HG03378 (cell line): ENCODE results near the gene CASQ1.

ENCODE experiments used
- ATAC-seq: cut with Tn5 transposase; IDR thresholded peaks from one replicate; pipeline ENCODE4 v1.9.1; 2021; ENCODE audit warnings: mild to moderate bottlenecking, moderate library complexity; ENCODE audit not compliant: unreplicated experiment

CASQ1 gene

DNA sequence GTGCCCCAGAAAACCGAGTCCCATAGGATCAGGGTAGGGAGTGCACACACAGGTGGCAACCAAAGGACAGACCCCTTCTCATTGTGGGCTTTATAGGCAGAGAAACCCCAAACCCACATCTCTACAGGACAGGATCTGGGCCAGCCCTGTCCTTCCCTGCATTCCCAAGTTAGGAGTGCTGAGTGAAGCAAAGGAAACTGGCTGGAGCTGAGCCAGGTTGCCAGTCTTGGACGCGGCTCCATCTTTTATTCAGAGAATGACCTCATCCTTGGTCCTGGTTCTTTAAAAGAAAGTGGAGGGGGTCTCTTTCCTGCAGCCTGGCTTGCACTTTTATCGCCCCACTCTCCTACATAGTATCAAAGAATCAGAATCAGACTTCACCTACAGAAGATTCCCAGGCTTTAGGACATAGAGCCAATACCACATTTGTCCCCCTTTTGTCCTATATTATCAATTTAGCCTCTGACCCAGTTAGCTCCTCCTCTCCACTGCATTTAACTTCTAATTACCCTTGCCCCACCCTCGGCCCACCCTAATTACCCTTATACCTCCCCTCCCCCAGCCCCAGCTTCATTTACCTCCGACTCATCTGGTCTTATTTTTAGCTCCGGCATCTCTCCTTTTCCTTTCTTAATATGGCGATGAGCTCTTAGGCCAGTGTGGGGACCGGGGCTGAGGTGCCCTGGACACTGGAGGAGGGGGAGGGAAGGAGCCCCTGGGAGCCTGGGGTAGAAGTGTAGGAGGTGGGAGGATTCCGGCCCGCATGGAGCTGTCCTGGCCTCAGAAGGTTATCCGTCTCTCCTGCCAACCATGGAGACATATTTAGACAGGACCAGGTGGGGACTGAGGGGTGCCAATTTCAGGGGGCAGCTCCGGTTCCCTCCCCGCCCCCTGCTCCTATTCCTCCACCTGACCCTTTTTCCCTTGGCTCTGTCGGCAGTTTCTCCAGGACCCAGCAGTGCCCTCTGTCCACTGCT is at the start of gene CASQ1:
Gene CASQ1, plus strand, starts transcription at position 927 of the 977 bp plus-strand sequence. CDS start 177 bp downstream, outside the sequence.
- no peak for ATAC-seq

DNA sequence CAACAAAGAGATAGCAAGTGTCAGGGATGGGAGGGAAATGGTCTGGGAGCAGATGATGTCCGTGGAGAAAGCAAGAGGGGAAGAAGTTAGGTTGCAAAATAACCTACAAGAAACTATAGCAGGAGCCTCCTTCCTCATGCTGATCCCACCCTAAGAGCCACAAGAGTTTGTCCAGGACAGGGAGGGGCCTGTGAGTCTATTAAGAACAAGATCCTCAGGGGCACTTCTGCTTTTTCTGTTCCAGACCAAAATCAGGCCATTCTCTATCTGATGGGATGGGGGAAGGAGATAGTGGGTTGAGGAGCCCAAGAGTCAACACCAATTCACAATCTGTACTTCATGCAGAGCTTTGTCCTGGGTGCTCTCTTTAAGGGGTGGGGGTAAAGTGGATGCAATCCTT is 46.7 kb upstream of the CASQ1 start:
- no peak for ATAC-seq

DNA sequence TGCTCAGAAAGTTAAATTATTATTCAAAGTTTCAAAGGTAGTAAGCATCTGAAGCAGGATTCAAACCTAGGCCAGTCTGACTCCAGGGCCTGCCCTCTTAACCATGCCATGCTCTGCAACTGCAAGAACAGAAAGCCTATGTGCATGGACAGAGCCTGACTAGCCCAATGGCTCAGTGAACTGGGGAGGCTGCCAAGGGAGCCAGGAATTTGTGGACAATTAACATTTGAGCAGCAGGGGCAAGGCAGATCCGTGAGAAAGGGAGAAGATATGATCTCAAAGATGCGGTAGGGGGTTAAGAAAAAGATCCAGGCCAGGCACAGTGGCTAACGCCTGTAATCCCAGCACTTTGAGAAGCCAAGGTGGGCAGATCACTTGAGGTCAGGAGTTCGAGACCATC is 45.5 kb upstream of the CASQ1 start:
- no peak for ATAC-seq

DNA sequence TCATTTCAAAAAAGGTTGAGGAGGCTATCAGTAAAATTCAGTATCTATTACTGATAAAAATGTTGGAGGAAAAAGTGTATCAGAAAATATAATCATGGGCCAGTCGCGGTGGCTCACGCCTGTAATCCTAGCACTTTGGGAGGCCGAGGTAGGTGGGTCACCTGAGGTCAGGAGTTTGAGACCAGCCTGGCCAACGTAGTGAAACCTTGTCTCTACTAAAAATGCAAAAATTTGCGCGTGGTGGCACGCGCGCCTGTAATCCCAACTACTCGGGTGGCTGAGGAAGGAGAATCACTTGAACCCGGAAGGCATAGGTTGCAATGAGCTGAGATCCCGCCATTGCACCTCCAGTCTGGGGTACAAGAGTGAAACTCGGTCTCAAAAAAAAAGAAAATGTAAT is 44.3 kb upstream of the CASQ1 start:
- no peak for ATAC-seq

DNA sequence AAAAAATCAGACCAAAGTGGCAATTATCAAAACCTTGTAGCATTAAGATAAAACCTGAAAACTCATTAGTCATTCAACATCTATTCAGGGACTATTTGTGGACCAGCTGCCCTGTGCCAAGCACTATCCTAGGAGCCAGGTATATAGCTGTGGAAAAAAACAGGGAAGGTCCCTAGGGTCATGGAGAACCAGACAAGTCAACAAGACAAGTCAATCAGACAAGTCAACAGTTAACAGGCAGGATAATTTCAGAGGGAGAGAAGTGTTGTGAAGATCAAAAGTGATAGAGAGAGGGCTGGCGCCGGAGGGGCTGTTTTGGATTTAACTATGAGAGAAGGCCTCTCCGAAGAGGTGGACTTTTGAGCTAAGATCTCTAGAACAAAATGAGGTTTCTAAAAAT is 42.3 kb upstream of the CASQ1 start:
- no peak for ATAC-seq

DNA sequence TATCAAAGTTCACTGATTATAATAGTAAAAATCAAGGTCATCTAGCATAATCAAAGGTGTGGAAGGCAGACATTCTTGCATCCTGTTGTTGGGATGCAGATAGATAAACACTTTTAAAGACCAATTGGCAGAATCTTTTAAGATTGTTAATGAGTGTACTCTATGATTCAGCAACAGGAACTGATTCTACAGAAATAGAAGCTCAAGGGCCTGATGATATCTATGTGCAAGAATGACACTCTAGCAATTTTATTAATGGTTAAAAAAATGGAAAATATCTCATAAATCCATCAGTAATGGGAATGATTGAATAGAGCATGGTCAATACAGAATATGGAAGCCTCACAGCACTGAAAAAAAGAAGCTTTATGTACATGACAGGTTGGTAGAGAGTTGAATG is 41.1 kb upstream of the CASQ1 start:
- ATAC-seq = no peak

DNA sequence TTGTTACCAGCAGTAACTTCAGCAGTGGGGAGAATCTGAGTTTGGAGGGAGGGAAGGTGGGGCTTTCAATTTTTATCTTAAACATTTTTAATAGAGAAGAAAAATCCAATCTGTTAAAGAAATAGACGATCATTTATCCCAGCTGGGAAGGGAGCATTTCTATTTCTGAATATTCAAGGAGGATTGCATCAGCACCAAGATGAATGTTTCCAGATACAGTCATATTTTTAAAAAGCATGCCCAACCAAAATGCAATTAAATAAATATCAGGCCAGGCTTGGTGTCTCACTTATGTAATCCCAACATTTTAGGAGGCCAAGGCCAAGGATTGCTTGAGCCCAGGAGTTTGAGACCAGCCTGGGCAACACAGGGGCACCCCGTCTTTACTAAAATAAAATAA is 40.7 kb upstream of the CASQ1 start:
- no peak for ATAC-seq

DNA sequence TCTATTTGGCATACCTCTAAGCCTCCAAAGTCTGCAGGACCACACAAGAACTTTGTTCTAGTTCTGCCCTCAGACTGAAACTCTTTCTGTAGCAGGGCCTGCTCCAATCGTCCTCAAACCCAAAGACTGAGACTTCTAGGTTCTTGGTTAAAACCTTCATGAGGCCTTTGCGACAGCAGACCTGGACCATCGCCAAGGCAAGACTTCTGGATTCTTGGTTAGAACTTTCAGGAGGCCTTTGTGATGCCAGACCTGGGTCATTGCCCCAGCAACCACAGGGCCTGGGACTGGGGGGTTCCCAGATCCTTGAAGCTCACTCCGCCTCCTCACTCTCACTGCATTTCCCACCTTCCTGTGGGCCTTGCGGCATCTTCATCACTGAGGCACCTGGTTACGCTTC is 39.1 kb upstream of the CASQ1 start, which contains the start of gene ATP1A4:
Gene ATP1A4, plus strand, starts transcription at position 301 of the 400 bp plus-strand sequence. CDS start 438 bp downstream, outside the sequence.
- ATAC-seq = no peak

DNA sequence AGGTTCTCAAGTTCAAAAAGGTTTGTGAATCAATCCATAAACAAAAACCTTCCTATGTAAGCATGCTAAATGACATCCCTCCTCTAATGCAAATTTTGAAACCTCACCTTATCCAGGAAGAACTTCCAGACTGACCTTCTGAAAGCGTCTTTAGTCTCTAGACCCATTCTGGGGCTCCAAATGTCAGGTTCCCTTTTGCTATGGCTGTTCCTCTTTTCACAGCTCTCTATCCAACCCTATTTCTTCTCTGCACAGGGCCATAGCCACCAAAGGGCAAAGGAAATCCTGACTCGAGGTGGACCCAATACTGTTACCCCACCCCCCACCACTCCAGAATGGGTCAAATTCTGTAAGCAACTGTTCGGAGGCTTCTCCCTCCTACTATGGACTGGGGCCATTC is 35.6 kb upstream of the CASQ1 start:
- no peak for ATAC-seq

DNA sequence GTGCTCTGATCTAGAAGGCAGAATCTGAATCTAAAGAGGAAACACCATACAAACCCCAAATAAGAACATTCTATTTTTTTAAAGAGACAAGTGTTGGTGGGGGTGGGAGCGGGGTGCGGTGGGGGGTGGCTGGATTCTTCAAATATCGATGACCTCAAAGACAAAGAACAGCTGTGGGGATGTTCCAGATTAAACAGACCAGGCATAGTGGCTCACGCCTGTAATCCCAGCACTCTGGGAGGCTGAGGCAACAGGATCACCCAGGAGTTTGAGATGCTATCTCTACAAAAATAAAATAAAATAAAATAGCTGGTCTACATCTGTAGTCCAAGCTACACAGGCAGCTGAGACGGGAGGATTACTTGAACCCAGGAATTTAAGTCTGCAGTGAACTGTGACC is 34.0 kb upstream of the CASQ1 start:
- ATAC-seq = no peak

DNA sequence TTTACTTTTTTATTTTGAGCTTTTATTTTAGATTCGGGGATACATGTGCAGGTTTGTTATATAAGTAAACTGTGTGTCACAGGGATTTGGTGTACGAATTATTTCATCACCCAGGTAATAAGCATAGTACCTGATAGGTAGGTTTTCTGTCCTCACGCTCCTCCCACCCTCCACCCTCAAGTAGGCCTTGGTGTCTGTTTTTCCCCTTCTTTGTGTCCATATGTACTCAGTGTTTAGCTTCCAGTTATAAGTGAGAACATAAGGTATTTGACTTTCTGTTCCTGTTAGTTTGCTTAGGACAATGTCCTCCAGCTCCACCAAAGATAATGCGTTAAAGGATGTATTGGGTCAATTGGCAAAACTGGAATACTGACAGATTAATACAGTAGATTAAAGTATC is 33.2 kb upstream of the CASQ1 start:
- ATAC-seq = no peak

DNA sequence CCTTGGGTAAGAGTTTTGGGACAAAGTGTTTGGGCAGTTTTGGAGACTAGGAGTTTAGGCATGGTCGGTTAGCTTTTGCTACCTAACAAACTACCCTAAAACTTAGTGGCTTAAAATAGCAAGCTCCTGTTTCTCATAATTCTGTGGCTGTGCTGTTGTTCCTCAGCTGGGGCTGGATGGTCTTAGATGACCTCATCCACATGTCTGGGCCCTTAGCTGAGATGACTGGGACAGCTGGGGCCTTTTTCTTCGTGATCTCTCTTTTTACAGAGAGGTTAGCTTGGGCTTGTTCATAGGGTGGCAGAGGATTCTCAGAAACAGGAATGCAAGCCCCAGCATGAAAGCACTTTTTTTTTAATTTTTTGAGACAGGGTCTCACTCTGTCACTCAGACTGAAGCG is 32.3 kb upstream of the CASQ1 start:
- no peak for ATAC-seq

DNA sequence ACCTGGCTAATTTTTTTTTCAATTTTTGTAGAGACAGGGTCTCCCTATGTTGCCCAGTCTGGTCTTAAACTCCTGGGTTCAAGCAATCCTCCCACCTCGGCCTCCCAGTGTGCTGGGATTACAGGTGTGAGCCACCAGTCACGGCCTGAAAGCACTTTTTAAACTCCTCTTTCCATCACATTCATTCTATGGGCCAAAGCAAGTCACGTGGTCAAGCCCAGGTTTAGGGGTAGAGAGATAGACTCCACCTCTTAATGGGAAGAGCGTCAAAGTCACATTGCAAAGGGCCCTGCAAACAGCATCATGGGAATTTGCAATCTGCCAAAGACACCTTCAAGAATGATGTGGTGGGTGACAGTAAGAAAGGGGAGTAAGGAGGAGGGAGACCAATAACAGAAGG is 31.8 kb upstream of the CASQ1 start:
- ATAC-seq = no peak

DNA sequence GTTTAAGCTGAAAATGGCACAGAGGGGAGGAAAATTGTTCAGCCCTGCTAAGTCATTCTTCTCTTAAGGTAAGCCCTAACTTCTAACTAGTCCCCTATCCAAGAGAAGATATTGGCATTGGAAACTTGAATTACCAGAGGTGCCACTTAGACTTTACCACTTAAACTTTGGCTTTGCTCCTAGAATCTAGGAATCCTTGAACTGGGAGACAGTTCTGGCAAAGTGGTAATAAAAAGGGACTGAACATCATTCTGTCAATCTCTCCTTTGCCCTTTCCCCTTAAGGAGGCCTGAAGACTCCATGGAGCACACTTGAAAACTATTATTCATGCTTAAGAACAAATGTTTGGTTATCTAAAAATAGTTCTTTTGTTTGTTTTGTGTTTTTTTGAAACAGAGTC is 30.5 kb upstream of the CASQ1 start:
- no peak for ATAC-seq

DNA sequence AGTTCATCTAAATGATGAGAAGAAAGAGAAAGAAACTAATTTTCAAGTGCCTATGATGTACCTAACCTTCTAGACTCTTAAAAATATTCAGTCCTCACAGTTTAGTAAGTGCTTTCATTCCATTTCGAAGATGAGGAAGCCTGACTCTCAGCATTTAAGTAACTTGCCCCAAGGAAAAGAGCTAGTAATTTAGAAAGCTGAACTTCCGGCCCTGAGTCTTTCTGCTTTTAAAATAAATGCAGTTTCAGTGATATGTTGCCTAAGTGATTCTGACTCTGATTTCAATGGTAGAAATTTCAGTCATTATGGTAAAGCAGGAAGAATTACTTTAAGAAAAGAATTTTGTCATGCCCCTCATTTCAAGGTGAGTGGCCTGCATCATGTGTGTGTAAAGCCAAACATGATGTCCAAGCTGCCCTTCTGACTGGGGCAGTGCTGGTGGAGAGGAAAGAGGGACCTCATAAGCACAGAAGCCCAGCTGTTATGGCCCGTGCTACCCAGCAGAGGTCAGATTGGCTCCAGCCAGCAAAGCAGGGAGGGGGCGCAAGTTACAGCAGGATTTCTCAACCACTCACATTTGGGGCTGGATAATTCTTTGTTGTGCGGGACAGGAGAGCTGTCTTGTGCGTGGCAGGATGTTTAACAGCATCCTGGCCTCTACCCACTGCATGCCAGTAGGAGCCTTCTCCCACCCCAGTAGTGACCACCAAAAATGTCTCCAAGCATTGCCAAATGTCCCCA is 28.2 kb upstream of the CASQ1 start:
- no peak for ATAC-seq

DNA sequence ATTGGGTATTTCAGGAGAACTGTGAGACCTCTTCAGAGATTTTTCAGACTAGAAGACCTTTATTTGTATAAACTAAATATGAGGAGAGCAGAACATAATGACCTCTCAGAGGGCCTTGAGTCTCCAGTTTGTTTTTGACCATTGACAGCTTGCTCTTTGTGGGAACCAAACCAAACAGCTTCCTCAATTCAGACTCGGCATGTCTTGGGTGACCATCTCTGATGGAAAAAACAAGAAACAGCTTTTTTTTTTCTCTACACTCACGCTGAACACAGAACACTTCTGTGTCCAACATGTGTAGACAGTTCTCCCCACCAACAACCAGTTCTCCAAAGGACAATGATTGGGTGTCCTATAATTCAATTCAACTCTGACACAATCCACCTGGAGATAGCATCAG is 27.4 kb upstream of the CASQ1 start:
- ATAC-seq = no peak

DNA sequence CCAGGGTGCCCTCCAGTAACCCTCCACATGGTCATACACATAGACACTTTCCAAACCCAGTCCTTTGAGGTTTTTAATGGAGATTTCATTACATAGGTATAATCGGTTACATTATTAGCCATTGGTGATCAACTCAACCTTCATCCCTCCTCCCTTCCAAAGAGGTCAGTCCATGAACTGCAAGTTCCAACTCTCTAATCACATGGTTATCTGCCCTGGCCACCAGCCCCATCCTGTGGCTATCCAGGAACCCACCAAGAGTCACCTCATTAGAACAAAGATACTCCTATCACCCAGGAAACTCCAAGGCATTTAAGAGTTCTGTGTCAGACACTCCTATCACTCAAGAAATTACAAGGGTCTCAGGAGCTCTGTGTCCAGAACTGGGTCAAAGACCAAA is 26.8 kb upstream of the CASQ1 start:
- no peak for ATAC-seq

DNA sequence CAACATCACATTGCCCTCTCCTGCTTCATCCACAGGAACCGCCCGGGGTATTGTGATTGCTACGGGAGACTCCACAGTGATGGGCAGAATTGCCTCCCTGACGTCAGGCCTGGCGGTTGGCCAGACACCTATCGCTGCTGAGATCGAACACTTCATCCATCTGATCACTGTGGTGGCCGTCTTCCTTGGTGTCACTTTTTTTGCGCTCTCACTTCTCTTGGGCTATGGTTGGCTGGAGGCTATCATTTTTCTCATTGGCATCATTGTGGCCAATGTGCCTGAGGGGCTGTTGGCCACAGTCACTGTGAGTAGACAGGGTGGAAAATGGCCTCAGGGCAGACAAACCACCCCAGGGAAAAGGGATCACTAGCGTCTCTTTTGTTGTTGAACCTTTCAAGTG is 26.3 kb upstream of the CASQ1 start:
- ATAC-seq = no peak

DNA sequence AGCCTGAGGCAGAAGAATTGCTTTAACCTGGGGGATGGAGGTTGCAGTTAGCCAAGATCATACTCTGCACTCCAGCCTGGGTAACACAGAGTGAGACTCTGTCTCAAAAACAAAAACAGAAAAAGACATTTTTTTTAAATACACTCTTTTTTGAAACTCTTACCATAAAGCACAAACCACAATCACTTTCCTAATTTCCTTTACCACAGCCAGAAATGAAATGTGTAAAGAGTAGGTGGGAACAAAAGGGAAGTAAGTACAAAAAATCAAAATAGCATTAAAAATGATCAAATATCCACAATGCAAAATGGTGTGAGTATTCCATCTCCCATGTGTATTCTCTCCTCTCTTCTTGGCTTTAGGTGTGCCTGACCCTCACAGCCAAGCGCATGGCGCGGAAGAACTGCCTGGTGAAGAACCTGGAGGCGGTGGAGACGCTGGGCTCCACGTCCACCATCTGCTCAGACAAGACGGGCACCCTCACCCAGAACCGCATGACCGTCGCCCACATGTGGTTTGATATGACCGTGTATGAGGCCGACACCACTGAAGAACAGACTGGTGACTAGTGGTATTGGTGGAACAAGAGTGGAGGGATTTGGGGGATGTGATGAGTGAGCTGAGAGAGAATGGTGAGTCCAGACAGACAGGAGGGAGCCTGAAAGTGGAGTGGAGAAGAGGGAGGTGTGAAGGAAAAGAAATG is 24.1 kb upstream of the CASQ1 start:
- ATAC-seq = no peak

DNA sequence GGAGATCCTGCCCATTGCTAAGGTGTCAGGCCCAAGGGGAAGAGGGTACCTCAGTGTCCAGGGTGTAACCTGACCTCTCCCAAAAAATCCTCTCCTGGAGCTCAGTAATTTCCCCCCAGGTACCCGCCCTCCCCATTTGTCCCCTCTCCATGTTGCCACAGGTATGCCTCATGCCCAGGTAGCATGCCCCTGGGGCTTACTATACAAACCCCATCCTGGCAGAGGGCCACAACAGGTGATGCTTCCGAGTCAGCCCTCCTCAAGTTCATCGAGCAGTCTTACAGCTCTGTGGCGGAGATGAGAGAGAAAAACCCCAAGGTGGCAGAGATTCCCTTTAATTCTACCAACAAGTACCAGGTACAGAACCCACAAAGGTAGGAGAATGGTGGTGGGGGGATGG is 23.3 kb upstream of the CASQ1 start:
- ATAC-seq = no peak

DNA sequence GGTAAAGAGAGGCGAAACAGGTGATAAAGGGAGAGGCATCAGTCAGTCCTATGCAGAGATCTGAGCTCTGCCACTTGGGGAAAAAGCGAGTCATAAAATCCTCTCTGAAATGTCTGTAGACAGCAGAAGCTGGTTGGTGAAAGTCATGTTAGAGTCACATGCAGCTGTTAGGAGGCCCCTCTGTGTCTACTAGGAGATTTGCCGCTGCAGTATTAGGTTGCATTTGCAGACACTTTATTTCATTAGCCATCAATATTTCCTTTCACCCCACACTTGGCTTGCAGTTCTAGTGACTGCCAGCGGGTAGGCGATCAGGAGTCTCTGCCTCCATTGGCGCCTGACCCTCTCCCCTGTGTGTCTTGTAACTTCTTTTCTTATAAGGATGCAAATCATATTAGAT is 22.8 kb upstream of the CASQ1 start:
- no peak for ATAC-seq
